Central memory CD8-positive, alpha-beta T cell (primary cell): Measurements from ENCODE around the gene AK5.

Source experiments
- ATAC-seq: fragments of 150-1000 bp; cut with Tn5 transposase; replicated peaks from 2 replicates; pipeline ENCODE4 v1.10.0; 2022; ENCODE audit warnings: mild to moderate bottlenecking, moderate FRiP score, moderate number of reproducible peaks; ENCODE audit not compliant: poor library complexity, severe bottlenecking; ENCODE audit errors: extremely low read depth
- DNase-seq, 2 donors: peaks; one replicate each; pipeline ENCODE4 v3.0.0; 2021; ENCODE audit warnings: low spot score in 2 of 2
- H3K27ac Mint-ChIP-seq: one replicate; pipeline ENCODE4 v1.8.0; 2022; ENCODE audit warnings: low read depth, mild to moderate bottlenecking, moderate library complexity, mixed read lengths
- H3K27me3 Mint-ChIP-seq: one replicate; pipeline ENCODE4 v1.8.0; 2022; ENCODE audit warnings: mixed read lengths
- H3K36me3 Mint-ChIP-seq: one replicate; pipeline ENCODE4 v1.8.0; 2022; ENCODE audit warnings: mild to moderate bottlenecking, moderate library complexity, mixed read lengths; ENCODE audit not compliant: insufficient read depth
- H3K4me1 Mint-ChIP-seq: one replicate; pipeline ENCODE4 v1.8.0; 2022; ENCODE audit warnings: mixed read lengths
- H3K4me3 Mint-ChIP-seq: one replicate; pipeline ENCODE4 v1.8.0; 2022; ENCODE audit warnings: mild to moderate bottlenecking, moderate library complexity, mixed read lengths
- H3K9me3 Mint-ChIP-seq: one replicate; pipeline ENCODE4 v1.8.0; 2022; ENCODE audit warnings: mixed read lengths

The AK5 gene

GRCh38 chr1:77597310-77597709 is 315.5 kb downstream of the AK5 start:
- no peak overlapping the region for H3K27ac Mint-ChIP-seq
- no peak for DNase-seq
- peaks cover 10% of the 10 kb centered on the region for H3K36me3 Mint-ChIP-seq
- peaks cover 36% of the 10 kb centered on the region for H3K4me1 Mint-ChIP-seq
- no peak for ATAC-seq
- H3K27me3 Mint-ChIP-seq, result no peaks in the 10 kb centered on the region
- H3K9me3 Mint-ChIP-seq, result peaks cover 4% of the 10 kb centered on the region
- H3K4me3 Mint-ChIP-seq, result no peak overlapping the region

GRCh38 chr1:77605246-77606026 is 323.6 kb downstream of the AK5 start:
- Mint-ChIP-seq H3K4me1 (peaks cover 34% of the 10 kb centered on the region), H3K27ac (no peak overlapping the region)
- DNase-seq, result no peak

GRCh38 chr1:77608893-77609292 is 327.1 kb downstream of the AK5 start:
- Mint-ChIP-seq H3K9me3 (peaks cover 13% of the 10 kb centered on the region), H3K27ac (no peak overlapping the region), H3K4me3 (no peak overlapping the region), H3K4me1 (peaks cover 31% of the 10 kb centered on the region), H3K27me3 (no peaks in the 10 kb centered on the region), H3K36me3 (peaks cover 7% of the 10 kb centered on the region)
- DNase-seq (no peak), ATAC-seq (no peak)

More at GRCh38 chr1:77605246-77606026, 323.6 kb downstream of the AK5 start:
- Mint-ChIP-seq H3K9me3 (peaks cover 13% of the 10 kb centered on the region), H3K27me3 (no peaks in the 10 kb centered on the region), H3K36me3 (peaks cover 5% of the 10 kb centered on the region), H3K4me3 (no peak overlapping the region)
- no peak for ATAC-seq
